AG04450 (cell line): Measurements from ENCODE around the gene SYT13. TPM values are rescaled to one million over a fixed set of nuclear protein-coding genes. Genes with fewer than 3 reads are reported as not detected.

ENCODE experiments used
- CTCF ChIA-PET: fragments of 300-600, 350-600 bp; formaldehyde crosslinking; extraction: SDS; loops from one replicate; lab custom pipeline; 2022; ENCODE audit warnings: antibody characterized with exemption, inconsistent platforms; lab: Charles Lee
- POLR2A ChIA-PET: fragments of 350-600 bp; formaldehyde crosslinking; extraction: SDS; loops from one replicate; lab custom pipeline; 2021; ENCODE audit warnings: antibody characterized with exemption, inconsistent platforms; lab: Yijun Ruan, JAX
- DNase-seq: peaks from one replicate; pipeline ENCODE4 v3.0.0-alpha.2; 2011; ENCODE audit warnings: low read depth, low spot score
- H3K27ac ChIP-seq: one replicate; pipeline ENCODE4 v1.5.1; 2012; ENCODE audit warnings: low read depth, low read length, control low read depth
- H3K27me3 ChIP-seq: one replicate; pipeline ENCODE4 v1.6.0; 2012; ENCODE audit warnings: low read length; ENCODE audit not compliant: control insufficient read depth, insufficient read depth
- H3K4me3 ChIP-seq: 2 replicates; pipeline ENCODE4 v1.5.1; 2011; ENCODE audit warnings: mild to moderate bottlenecking, low read depth, low read length, control low read depth
- H3K9me3 ChIP-seq: 2 replicates; pipeline ENCODE4 v1.5.1; 2012; ENCODE audit warnings: low read length; ENCODE audit not compliant: control insufficient read depth, insufficient read depth
- CTCF ChIP-seq: IDR thresholded peaks from 2 replicates; pipeline ENCODE4 v1.5.1; 2011; ENCODE audit warnings: low read depth, low read length, control low read depth, inconsistent platforms
- polyA plus RNA-seq: library from polyadenylated mRNA; depleted of rRNA; stranded (reverse); fragments of >200 nt; gene quantifications from 2 replicates; pipeline ENCODE4 v1.2.3, GENCODE V29; 2011

SYT13 gene
- polyA plus RNA-seq, 1 experiment: not detected

- POLR2A ChIA-PET: interaction anchor here (0.7 kb wide), 1 partner anchor 8 kb away, joined by 6 read pairs; no protein-coding TSS in a partner anchor
- CTCF ChIA-PET: no interaction called here
- DNase-seq: no peak
- Histone ChIP-seq H3K27ac (no peak overlapping the region), H3K9me3 (no peaks in the 10 kb centered on the region), H3K27me3 (peaks cover 9% of the 10 kb centered on the region), H3K4me3 (no peak overlapping the region)
- no peak for TF ChIP-seq CTCF
Observed at GRCh38 chr11:45272701-45273100, 13.4 kb downstream of the SYT13 start.

DNA sequence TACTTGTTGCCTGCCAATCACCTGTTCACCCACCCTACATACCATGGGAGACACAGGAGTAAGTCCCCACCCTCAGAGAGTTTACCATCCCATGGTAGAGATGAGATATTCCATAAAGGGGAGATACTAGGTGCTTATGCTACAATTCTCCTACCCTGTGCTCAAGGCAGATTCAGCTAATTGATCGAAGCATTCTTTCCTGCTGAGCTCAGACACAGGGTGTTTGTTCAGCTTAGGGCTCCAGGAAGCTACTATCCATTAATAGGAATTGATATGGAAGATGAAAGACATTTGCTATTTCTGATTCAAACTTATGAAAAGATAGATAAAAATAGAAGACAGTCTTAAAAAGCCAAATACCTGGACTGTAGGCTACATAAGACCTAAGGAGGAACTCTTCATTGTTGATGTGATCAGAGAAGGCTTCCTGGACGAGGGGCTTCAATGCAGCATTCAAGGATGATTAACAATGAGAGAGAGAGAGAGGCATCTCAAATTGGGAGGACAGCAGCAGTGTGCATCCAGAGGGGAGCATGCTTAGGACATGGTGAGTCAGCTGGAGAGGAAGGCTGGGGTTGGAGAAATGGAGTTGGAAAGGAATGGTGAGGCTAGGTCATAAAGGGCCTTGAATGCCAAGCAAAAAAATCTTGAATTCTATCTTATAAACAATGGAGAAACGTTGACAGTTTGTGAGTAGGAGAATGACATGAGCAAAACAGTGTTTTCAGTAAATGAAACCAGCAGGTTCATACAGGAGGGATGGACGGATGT lies 15.0 kb downstream of the SYT13 start:
- Histone ChIP-seq H3K4me3 (no peak overlapping the region), H3K27me3 (peaks cover 5% of the 10 kb centered on the region), H3K9me3 (no peaks in the 10 kb centered on the region), H3K27ac (no peak overlapping the region)
- POLR2A ChIA-PET: no interaction called here
- CTCF ChIA-PET: no interaction called here
- DNase-seq: no peak
- no peak for TF ChIP-seq CTCF

GRCh38 chr11:45269678-45270077 lies 16.5 kb downstream of the SYT13 start:
- no peak overlapping the region for H3K27ac ChIP-seq
- no peak for DNase-seq
- no peaks in the 10 kb centered on the region for H3K9me3 ChIP-seq
- H3K4me3 ChIP-seq: no peak overlapping the region
- no peak for TF ChIP-seq CTCF
- H3K27me3 ChIP-seq: peaks cover 5% of the 10 kb centered on the region
- ChIA-PET POLR2A (no interaction called here), CTCF (no interaction called here)

DNA sequence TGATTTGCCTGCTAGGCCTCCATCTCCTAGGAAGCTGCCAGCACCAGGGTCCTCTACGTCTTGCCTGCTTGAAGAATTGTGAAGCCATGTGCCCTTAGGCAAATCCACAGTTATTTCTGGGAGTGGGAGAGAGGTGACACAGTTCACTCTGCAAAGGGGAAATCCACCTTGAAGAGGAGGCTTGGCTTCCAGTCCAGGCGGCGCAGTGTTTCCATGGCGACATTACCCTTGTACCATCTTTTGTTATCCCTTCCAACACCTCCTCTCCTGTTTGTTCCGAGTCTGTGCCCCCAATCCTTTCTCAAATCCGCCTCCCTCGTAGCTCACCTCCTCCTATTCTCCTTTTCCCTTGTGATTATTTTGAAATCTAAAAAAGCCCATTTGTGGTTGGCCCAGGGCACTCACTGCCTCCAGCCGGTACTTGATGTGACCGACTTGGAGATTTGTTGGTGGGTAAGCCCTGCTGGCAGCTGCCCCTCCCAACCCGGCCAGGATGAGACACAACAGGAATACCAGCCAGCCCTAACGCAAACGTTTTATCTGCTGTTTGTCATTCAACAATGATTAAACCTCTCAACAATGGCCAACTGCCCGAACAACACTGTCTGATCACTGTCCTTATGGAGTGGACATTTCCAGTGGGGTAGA lies 18.4 kb downstream of the SYT13 start:
- Histone ChIP-seq H3K27ac (no peak overlapping the region), H3K27me3 (peaks cover 5% of the 10 kb centered on the region), H3K9me3 (no peaks in the 10 kb centered on the region), H3K4me3 (no peak overlapping the region)
- no peak for DNase-seq
- CTCF ChIA-PET: no interaction called here
- POLR2A ChIA-PET: no interaction called here
- no peak for TF ChIP-seq CTCF

GRCh38 chr11:45267052-45267451 lies 19.1 kb downstream of the SYT13 start:
- peak; percentile 10; the same call in 1 of the 2 replicates for TF ChIP-seq CTCF
- ChIA-PET CTCF (interaction anchor here (2.5 kb wide), 1 partner anchor 15 kb away, joined by 7 read pairs; no protein-coding TSS in a partner anchor), POLR2A (no interaction called here)
- H3K4me3 ChIP-seq: no peak overlapping the region
- H3K27me3 ChIP-seq: peaks cover 5% of the 10 kb centered on the region
- H3K27ac ChIP-seq: no peak overlapping the region
- H3K9me3 ChIP-seq: no peaks in the 10 kb centered on the region
- no peak for DNase-seq
